NCI-H2029 treated with DMSO at 0.1 percent for 48 hours (cell line): Measurements from ENCODE around the gene BLM.
"Not testable (repeated sequence)": the region's sequence is repeated elsewhere in the genome, so short reads cannot be mapped to it uniquely, and the experiment has no call there.

ENCODE experiments used
- DNase-seq: peaks from one replicate; lab custom pipeline; 2025; lab: John Stamatoyannopoulos, UW

Gene BLM

DNA sequence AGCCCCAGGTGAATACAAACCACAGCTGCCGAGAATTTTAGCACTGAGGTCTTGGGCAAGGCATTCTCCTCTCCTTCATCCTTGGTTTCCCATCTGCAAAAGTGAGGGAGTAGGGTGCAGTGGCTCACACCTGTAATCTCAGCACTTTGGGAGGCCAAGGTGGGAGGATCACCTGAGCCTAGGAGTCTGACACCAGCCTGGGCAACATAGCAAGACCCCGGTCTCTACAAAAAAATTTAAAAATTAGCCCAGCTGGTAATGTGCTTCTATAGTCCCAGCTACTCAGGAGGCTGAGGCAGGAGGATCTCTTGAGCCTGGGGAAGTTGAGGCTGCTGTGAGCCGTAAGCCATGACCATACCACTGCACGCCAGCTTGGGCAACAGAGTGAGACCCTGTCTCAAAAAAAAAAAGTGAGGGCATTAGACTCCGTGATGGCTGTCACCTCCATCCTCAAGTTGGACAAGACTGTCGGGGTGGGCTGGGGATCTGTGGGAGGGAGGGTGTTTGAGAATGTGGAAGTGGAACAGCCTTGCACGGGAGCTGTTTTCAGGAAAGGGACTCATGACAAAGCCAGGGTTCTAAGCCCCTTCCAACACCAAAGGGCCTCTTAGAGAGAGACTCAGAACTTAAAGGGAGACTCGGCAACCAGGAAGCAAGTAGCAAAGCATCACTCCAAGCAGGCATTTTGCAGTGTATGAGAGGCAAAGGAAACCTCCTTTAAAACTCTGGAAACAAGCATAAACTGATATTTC lies 105.2 kb downstream of the BLM start:
- no peak for DNase-seq

DNA sequence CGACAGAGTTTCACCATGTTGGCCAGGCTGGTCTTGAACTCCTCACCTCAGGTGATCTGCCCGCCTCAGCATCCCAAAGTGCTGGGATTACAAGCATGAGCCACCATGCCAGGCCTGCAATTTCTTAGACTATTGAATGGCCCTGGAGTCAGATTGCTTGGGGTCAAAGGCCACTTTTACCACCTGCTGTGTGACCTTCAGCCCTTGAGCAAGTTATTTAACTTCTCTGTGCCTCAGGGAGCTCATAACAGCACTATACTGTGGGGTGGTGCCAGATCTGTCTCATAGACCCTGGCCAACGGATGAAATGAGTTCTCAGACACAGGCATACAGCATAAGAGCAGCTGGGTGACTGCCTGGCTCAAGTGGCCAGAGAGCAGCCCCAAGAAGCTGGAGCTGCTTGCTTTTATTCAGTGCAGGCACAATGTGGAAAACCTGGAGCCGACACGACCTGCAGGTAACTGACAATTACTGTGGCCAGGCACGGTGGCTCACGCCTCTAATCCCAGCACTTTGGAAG lies 106.4 kb downstream of the BLM start:
- no peak for DNase-seq

DNA sequence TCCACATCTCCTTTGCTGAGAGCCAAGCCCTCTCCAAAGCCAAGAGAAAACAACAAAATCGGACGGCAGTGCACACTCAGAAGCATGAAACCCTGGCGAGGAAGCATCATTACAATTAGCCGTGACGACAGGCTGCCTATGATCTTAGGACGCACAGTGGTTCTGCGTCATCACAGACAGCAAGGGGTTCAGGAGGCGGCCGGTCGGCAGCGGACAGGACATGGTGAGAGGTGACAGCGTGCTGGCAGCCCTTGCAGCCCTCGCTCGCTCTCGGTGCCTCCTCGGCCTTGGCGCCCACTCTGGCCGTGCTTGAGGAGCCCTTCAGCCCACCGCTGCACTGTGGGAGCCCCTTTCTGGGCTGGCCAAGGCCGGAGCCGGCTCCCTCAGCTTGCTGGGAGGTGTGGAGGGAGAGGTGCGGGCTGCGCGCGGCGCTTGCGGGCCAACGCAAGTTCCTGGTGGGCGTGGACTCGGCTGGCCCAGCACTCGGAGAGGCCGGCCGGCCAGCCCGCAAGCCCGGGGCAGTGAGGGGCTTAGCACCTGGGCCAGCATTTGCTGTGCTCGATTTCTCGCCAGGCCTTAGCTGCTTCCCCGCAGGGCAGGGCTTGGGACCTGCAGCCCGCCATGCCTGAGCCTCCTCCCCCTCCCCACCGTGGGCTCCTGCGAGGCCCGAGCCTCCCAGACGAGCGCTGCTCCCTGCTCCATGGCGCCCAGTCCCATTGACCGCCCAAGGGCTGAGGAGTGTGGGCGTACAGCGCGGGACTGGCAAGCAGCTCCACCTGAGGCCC lies 108.2 kb downstream of the BLM start:
- DNase-seq, result not testable (repeated sequence)

DNA sequence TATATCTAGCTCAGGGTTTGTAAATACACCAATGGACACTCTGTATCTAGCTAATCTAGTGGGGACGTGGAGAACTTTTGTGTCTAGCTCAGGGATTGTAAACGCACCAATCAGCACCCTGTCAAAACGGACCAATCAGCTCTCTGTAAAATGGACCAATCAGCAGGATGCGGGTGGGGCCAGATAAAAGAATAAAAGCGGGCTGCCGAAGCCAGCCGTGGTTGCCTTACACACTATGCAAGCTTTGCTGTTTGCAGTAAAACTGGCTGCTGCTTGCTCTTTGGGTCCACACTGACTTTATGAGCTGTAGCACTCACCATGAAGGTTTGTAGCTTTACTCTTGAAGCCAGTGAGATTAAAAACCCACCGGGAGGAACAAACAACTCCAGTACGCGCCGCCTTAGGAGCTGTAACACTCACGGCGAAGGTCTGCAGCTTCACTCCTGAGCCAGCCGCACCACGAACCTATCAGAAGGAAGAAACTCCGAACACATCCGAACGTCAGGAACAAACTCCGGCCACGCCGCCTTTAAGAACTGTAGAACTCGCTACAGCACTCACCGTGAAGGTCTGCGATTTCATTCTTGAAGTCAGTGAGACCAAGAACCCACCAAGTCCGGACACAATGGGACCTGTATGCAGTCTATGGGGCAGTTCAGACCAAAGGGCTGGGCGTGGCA lies 109.2 kb downstream of the BLM start:
- not testable (repeated sequence) for DNase-seq

DNA sequence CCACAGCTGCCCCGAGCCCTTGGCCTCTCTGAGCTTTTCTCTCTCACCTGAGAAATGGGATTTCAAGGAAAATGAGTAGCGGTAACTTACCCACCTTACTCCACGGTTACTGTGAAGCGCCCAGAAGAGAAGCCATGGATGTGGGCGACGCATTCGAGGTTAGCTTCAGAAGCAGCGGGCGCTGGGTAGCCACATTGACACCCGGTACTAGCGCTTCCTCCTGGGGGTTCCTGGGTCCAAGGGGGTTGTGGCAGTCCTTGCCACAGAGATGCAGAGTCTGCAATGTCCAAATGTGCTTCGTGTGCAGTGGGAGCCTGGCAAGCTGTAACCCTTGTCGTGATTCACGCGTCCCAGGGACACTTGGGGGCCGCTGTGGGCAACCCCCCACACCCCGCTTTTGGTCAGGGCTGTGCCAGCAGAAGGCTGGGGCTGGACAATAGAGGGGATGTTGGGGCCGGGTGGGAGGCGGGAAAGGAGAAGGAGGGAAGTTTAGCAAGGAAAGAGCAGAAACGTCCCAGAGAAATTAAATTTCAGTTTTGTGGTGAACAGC lies 109.8 kb downstream of the BLM start:
- no peak for DNase-seq

DNA sequence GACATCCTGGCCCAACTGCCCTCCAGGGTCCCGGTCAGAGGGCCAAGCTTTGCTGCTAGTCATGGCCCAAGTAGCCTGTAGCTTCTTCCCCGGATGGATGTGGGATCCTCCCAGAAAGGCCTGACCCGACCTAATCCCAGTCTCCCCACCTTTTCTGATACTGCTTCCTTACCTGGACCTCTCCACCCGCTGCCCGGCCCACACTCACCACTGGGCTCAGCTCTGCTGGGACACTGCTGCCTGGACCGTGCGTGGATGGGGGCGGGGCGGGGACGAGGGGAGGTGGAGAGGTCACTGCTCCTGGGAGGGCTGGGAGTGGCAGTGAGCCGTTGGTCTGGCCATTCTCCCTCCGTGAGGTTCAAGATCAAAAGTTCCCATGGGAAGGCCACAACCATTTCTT lies 111.0 kb downstream of the BLM start:
- DNase-seq, result no peak

DNA sequence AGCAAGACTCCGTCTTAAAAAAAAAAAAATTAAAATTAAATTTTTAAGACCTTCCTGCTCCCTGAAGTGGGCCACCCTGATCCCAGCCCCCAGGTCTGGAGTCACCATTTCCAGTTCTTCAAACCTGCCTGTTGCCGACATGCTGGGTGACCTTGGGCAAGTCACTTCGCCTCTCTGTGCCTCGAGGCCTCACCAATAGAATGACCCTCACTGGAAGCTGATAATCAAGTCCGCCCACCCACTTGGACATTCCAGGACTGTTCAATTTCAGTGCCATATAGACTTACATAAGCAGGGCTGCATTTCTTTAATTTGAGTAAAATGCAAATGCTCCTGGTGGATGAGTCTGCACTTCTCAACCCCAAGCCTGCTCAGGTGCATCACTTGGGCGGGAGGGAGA lies 112.0 kb downstream of the BLM start:
- no peak for DNase-seq

DNA sequence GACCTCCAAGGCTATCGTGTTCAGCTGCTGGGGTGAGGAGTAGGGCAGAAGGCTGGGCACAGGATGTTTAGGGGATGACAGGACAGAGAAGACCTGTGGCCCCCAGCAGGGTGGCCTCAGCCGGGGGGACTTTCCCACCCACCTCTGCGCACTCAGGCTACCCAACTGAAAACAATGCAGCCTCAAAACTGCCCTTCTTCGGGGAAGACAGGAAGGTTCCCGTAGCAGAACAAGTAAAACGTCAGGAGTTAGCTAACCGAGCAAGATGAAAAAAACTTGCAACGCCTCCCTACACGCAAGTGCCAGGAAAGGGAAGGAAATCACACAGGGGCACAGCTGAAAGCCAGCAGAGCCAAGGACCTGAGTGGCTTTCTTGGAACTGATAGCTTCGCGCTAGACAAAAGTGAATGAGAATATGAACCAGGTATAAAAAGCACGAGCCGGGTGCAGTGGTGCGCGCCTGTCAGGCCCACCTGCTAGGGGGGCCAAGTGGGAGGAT lies 112.8 kb downstream of the BLM start:
- DNase-seq, result no peak

DNA sequence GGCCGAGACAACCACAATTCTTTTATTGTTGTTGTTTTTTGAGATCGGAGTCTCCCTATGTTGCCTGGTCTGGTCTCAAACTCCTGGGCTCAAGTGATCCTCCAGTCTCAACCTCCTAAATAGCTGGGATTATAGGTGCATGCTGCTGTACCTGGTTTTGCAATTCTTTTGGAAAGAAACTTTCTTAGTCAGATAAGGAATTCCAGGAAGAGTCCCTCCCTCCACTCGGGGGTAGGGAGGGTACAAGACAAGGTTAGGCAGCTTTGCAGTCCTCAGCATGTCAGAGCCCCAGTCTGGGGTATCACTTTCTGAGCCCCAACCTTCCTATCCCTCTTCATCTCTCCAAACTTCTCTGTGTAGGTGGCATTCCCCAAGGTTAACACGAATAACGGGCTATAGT lies 117.5 kb downstream of the BLM start:
- no peak for DNase-seq

DNA sequence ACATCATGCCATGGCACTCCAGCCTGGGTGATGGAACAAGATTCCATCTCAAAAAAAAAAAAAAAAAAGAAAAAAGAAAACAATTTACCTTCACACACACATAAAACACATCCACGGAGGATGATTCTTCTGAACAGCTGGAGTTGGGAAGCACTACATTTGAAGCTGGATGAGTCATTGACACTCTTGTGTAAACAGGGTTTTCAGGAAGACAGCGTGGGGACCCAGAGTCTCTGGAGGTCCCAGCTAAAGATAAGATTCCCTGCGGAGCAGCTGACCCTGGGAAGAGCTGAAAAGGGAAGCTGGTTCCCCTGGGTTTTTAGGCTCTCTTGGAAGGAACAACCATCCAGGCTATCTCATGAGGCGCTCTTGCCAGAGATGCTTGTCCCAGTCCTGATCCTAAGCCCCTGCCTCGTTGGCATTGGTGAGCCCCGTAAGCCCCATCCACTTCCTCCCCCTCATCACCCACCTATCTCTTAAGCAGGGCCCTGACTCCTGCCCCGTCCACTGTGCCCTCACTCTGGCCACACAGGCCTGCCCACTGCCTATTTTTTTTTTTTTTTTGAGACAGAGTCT lies 119.2 kb downstream of the BLM start:
- no peak for DNase-seq

DNA sequence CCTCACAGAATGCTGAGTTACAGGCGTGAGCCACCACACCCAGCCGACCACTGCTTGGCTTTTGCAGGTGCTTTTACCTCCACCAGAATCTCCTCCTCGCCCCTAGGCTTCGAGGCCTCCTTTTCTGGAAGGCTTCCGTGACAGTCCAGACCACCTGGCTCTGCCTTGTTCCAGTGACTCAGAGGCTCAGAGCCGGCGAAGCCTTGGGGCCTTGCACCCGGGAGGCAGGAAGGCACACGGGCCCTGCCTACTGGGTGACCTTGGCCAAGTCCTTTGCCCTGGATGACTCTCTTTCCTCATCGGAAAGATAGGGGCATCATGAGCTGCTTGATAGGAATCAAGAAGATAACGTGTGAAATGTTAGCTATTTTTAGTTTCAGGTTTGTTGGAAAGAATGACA lies 119.9 kb downstream of the BLM start:
- no peak for DNase-seq

DNA sequence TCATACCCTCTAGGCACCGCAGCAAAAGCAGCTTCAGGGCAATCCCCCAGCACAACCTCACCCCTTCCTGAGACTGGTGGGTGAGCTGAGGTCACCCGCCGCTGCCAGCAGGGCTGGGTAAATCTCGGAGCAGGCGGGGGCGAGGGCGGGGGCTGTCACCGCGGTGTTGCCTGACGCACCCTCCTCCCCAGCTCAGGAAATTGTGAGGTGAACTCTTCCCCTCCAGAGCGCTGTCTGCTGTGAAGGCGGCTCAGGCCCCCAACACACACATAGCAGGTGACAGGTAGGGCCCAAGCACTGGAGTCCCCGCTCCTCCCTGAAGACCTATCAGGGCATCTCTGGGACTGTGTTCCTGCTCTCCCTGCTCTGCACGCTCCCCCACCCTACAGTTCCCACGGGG lies 121.0 kb downstream of the BLM start:
- no peak for DNase-seq

DNA sequence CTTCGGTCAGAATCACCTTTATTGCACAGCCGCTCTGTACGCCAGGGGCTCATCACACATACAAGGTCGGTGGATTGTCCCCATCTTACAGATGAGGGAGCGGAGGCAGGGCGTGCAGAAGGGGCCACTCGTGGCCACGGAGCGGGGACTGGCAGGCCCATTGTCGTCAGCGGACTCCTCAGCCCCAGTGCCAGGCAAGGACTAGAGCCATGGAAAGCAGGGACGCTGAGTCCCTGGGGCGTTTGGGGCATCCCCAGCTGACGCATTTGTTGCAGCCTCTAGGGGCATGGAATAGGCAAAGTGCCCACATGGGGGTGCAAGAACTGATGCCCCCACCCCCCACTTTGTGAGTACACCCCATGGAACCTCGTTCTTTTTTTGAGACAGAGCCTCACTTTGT lies 121.4 kb downstream of the BLM start:
- no peak for DNase-seq

DNA sequence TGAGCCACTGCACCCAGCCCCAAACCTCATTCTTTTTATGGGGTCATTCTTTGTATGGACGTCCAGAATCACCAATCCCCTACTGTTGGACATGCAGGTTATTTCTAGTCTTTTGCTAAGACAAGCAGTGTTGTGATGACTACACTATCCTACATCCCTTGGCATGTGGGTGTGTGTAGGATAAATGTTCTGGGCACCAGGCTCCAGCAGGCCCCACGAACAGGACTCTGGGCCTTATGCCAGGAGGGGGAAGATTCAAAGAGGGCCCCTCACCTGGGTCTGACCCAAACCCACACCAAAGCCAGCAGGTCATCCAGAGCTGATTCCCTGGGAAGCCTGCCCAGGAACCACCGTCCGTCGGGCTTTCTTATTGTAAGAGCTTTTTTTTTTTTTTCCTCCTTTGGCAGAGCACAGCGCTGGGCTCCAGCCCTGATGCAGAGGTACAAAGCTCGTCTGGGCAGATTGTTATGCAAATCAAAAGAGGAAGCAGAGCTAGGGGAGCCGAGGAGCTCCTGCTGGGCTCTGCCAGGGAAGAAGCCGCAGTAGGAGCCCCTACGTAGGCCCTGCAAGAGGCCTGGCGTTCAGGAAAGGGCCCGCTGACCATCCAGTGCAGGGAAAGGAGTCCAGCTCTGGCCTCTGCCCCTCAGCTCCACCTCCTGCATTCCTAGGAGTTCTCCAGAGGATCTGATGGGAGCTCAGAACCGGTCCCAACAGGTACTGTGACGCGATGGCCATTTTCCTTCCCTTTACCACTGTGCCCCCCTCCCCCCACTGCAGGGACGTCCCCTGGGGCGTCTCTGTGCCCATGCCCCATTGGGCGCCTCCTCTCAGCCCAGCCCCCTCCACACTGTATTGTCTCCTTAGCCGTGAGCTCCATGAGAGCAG lies 122.3 kb downstream of the BLM start:
- no peak for DNase-seq

DNA sequence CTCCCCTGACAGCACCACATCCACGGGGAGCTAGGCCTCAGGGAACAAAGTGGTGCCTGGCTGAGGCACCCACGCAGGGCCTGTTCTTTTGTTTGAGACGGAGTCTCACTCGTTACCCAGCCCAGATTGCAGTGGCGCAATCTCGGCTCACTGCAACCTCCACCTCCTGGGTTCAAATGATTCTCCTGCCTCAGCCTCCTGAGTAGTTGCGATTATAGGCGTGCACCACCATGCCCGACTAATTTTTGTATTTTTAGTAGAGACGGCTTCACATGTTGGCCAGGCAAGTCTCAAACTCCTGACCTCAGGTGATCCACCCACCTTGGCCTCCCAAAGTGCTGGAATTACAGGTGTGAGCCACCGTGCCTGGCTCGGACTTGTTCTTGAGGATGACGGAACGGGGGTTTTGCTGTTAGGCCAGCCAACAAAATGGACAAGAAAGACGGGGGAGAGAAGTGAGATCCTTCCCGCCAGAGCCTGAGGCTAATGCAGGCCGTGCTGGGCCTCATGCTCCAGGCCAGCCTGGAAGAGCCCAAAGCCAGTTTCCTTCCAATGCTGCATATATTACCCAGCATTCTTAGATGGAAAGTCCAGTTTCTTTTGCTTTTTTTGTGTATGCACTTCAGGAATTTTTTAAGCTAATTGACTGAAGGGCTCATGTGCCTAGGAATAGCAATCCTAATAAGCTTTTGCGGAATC lies 123.2 kb downstream of the BLM start:
- DNase-seq, result no peak

DNA sequence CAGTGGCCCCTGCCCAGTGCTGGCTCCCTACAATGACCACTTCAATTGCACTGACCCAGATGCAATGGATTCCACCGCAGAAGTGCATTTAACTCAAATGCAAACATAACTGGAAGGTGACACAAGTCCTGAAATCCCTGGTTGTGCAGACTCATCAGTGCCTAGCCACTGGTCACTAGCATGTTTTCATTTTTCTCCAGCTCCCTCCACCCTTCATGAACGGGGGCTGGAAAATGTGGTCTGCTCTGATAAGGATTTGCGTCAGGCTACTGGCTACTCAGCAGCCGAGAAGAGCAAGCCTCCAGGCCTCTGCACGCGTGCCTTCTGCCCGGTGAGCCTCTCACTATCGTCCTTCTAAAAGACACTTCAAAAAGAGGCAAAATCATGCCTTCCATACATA lies 123.8 kb downstream of the BLM start:
- DNase-seq, result no peak

DNA sequence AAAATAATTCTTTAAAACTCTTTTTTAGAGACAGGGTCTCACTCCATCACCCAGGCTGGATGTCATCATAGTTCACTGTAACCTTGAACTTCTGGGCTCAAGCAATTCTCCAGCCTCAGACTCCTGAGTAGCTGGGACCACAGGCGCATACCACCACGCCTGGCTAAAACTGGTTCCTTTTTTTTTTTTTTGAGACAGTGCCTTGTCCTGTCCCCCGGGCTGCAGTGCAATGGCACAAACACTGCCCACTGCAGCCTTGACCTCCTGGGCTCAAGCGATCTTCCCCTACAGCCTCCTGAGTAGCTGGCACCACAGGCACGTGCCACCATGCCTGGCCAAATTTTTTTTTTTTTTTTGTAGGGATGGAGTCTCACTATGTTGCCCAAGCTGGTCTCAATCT lies 127.5 kb downstream of the BLM start:
- DNase-seq, result no peak

DNA sequence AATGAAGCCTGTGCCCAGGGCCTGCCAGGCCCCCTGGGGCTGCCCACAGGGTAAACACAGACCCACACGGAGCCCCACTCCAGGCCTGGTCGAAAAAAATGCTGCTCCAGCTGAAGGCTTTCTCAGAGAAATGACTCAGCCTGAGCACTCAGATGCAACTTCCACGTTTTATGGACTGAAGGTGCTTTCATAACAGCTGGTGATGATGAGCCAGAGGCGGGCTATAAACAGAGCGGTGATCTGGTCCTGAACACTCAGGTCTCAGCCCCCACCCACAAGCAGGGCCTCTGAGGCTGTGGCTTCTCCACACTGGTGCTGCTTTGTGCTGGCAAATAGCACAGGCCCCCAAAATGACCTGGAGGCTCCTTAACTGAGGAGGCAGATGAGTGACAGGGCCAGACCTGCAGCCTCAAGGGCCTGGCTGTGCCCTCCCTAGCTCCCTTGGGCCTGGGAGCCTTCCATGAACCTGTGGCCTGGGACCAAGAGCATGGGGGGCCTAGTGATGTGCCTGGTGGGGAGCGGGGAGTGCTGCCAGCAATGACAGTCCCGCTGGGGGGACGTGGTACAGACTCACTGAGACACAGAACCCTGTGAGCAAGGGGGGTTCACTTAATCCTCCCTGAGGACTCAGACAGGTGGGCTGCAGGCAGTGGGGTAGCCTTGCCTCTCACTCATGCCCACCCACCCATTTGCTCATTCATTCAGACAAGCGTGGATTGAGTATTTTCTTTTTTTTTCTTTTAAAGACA lies 128.2 kb downstream of the BLM start:
- no peak for DNase-seq

DNA sequence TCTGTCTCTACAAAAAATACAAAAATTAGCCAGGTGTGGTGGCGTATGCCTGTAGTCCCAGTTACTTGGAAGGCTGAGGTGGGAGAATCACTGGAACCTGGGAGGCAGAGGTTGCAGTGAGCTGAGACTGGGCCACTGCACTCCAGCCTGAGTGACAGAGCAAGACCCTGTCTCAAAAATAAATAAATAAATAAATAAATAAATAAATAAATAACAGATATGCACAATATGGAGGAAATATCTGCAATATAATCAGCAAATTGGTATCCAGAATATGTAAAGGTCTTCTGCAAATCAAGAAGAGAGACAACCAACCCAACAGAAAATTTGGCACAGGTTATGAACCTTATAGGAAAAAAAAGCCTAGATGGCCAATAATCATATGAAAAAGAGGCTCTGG lies 132.3 kb downstream of the BLM start:
- not testable (repeated sequence) for DNase-seq

DNA sequence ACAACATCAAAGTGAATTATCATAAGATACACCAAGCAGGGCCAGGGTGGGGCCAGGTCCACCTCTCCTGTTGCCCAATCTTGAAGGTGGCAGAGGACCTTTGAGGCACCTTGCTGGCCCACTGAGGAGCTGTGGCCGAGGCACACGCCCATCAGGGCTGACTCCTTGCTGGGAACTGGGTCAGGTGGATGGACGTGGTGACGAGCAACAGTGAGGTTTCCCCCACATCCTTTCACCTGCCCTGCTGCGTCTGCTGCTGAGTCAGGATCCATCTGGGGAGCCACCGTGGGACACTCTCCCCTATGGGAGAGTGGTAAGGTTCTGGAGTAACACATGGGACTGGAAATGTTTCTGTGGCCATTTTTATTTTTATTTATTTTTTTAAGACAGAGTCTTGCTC lies 134.0 kb downstream of the BLM start:
- DNase-seq, result no peak
